KMS-11 (cell line): ENCODE results near the gene MICAL2.

Experiments used
- H2AFZ ChIP-seq: fragments of 200-600 bp; sonication (generic); 2 replicates; pipeline ENCODE4 v1.6.1; 2016; ENCODE audit warnings: antibody characterized with exemption, mixed run types, low read depth
- H3K27ac ChIP-seq: fragments of 200-600 bp; sonication (generic); 2 replicates; pipeline ENCODE4 v1.6.1; 2016; ENCODE audit warnings: mild to moderate bottlenecking, mixed run types
- H3K27me3 ChIP-seq: fragments of 200-600 bp; sonication (generic); 2 replicates; pipeline ENCODE4 v1.6.1; 2017; ENCODE audit warnings: mild to moderate bottlenecking, low read depth, mixed run types, moderate library complexity; ENCODE audit not compliant: insufficient read depth
- H3K36me3 ChIP-seq: fragments of 200-600 bp; sonication (generic); 2 replicates; pipeline ENCODE4 v1.6.1; 2017; ENCODE audit warnings: mild to moderate bottlenecking, mixed run types; ENCODE audit not compliant: insufficient read depth
- H3K4me1 ChIP-seq: fragments of 200-600 bp; sonication (generic); 2 replicates; pipeline ENCODE4 v1.6.1; 2016; ENCODE audit warnings: mild to moderate bottlenecking, low read depth, mixed run types; ENCODE audit not compliant: poor library complexity, severe bottlenecking
- H3K4me2 ChIP-seq: fragments of 200-600 bp; sonication (generic); 2 replicates; pipeline ENCODE4 v1.7.0; 2016; ENCODE audit warnings: mild to moderate bottlenecking, mixed run types
- H3K4me3 ChIP-seq: fragments of 200-600 bp; sonication (generic); IDR thresholded peaks from 2 replicates; pipeline ENCODE4 v1.6.1; 2017; ENCODE audit warnings: low read depth, low read length, mixed read lengths; ENCODE audit not compliant: insufficient read depth
- H3K79me2 ChIP-seq: fragments of 200-600 bp; sonication (generic); 2 replicates; pipeline ENCODE4 v1.6.1; 2016; ENCODE audit warnings: low read depth, mixed run types; ENCODE audit not compliant: insufficient read depth
- H3K9ac ChIP-seq: fragments of 200-600 bp; sonication (generic); 2 replicates; pipeline ENCODE4 v1.6.1; 2016; ENCODE audit warnings: mild to moderate bottlenecking, mixed run types
- H4K20me1 ChIP-seq: fragments of 200-600 bp; sonication (generic); 2 replicates; pipeline ENCODE4 v1.6.1; 2016; ENCODE audit warnings: mild to moderate bottlenecking, mixed run types; ENCODE audit not compliant: insufficient read depth
- TF ChIP-seq, protein P1 (sequence below): fragments of 200-600 bp; sonication (generic); conservative IDR thresholded peaks from 2 replicates; pipeline ENCODE4 v1.6.1; 2017; ENCODE audit warnings: low read depth, mild to moderate bottlenecking, antibody characterized with exemption, low read length, moderate library complexity, mixed read lengths

The MICAL2 gene

GRCh38 chr11:12169822-12170221 lies 59.4 kb downstream of the MICAL2 start:
- H3K27ac ChIP-seq, result no peak overlapping the region
- no peaks in the 10 kb centered on the region for H4K20me1 ChIP-seq
- TF ChIP-seq, protein P1, sequence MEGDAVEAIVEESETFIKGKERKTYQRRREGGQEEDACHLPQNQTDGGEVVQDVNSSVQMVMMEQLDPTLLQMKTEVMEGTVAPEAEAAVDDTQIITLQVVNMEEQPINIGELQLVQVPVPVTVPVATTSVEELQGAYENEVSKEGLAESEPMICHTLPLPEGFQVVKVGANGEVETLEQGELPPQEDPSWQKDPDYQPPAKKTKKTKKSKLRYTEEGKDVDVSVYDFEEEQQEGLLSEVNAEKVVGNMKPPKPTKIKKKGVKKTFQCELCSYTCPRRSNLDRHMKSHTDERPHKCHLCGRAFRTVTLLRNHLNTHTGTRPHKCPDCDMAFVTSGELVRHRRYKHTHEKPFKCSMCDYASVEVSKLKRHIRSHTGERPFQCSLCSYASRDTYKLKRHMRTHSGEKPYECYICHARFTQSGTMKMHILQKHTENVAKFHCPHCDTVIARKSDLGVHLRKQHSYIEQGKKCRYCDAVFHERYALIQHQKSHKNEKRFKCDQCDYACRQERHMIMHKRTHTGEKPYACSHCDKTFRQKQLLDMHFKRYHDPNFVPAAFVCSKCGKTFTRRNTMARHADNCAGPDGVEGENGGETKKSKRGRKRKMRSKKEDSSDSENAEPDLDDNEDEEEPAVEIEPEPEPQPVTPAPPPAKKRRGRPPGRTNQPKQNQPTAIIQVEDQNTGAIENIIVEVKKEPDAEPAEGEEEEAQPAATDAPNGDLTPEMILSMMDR, result no peak
- no peak overlapping the region for H2AFZ ChIP-seq
- no peak overlapping the region for H3K4me3 ChIP-seq
- H3K27me3 ChIP-seq, result no peaks in the 10 kb centered on the region
- H3K79me2 ChIP-seq, result no peaks in the 10 kb centered on the region
- peaks cover 23% of the 10 kb centered on the region for H3K4me1 ChIP-seq
- H3K36me3 ChIP-seq, result no peaks in the 10 kb centered on the region
- H3K4me2 ChIP-seq, result no peak overlapping the region
- H3K9ac ChIP-seq, result no peak overlapping the region

GRCh38 chr11:12170501-12170900 lies 60.1 kb downstream of the MICAL2 start:
- TF ChIP-seq, protein P1, result no peak
- H2AFZ ChIP-seq, result no peak overlapping the region
- no peak overlapping the region for H3K27ac ChIP-seq
- no peaks in the 10 kb centered on the region for H3K27me3 ChIP-seq
- no peak overlapping the region for H3K4me2 ChIP-seq
- H3K36me3 ChIP-seq, result no peaks in the 10 kb centered on the region
- H3K9ac ChIP-seq, result no peak overlapping the region
- peaks cover 30% of the 10 kb centered on the region for H3K4me1 ChIP-seq
- H3K79me2 ChIP-seq, result no peaks in the 10 kb centered on the region
- no peak overlapping the region for H3K4me3 ChIP-seq
- no peaks in the 10 kb centered on the region for H4K20me1 ChIP-seq

DNA sequence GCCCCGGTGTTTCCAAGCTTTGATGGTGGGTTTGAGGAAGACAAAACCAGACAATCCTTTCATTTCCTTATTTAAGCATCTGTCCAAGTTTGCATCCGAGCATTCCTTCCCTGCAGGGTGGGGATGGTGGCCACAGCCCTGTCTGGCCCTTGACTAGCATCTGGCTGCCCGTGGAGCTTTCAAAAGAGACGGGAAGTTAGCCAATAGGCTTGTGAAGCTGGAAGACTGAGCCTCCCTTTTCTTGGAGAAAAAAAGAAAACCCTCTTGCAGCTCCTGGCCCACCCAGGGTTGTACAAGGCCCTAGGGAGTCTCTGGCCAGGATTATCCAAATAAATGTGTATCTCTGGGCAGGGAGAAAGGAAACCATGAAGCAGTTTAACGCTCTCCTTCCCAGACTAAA lies 60.6 kb downstream of the MICAL2 start:
- peaks cover 35% of the 10 kb centered on the region for H3K4me1 ChIP-seq
- H3K9ac ChIP-seq, result no peak overlapping the region
- no peak overlapping the region for H3K4me2 ChIP-seq
- no peaks in the 10 kb centered on the region for H3K36me3 ChIP-seq
- no peaks in the 10 kb centered on the region for H4K20me1 ChIP-seq
- no peaks in the 10 kb centered on the region for H3K79me2 ChIP-seq
- TF ChIP-seq, protein P1, result no peak
- no peak overlapping the region for H2AFZ ChIP-seq
- no peaks in the 10 kb centered on the region for H3K27me3 ChIP-seq
- no peak overlapping the region for H3K27ac ChIP-seq
- no peak overlapping the region for H3K4me3 ChIP-seq

- Histone ChIP-seq H3K4me3 (no peak overlapping the region), H3K36me3 (no peaks in the 10 kb centered on the region), H3K4me1 (peaks cover 44% of the 10 kb centered on the region), H3K27me3 (no peaks in the 10 kb centered on the region), H3K27ac (no peak overlapping the region), H3K9ac (no peak overlapping the region), H3K79me2 (no peaks in the 10 kb centered on the region), H3K4me2 (no peak overlapping the region), H4K20me1 (no peaks in the 10 kb centered on the region), H2AFZ (no peak overlapping the region)
- TF ChIP-seq, protein P1, result no peak
Observed at GRCh38 chr11:12171921-12172320, 61.5 kb downstream of the MICAL2 start.
